Activated B cell treated with CpG ODN at 0.5 μM for 24 hours (primary cell): Measurements from ENCODE around the gene NAALADL2. TPM values are rescaled to one million over a fixed set of nuclear protein-coding genes. Genes with fewer than 3 reads are reported as not detected.

Experiments used
- ATAC-seq: fragments of 200-7000 bp; cut with Tn5 transposase; one replicate; pipeline ENCODE4 v1.10.0; 2021; ENCODE audit warnings: low read depth, mild to moderate bottlenecking, moderate library complexity
- CTCF ChIA-PET: fragments of 350-600 bp; sonication (Branson Sonifier 250); formaldehyde crosslinking; loops from one replicate; lab custom pipeline; 2021; ENCODE audit warnings: antibody characterized with exemption; lab: Charles Lee
- POLR2A ChIA-PET: fragments of 350-600 bp; sonication (Branson Sonifier 250); formaldehyde crosslinking; loops from one replicate; lab custom pipeline; 2021; ENCODE audit warnings: antibody characterized with exemption; lab: Charles Lee
- DNase-seq: peaks from one replicate; pipeline ENCODE4 v3.0.0; 2022
- H3K27ac Mint-ChIP-seq: one replicate; pipeline ENCODE4 v1.8.0; 2020; ENCODE audit warnings: mixed read lengths
- H3K27me3 Mint-ChIP-seq: one replicate; pipeline ENCODE4 v1.8.0; 2021; ENCODE audit warnings: mixed read lengths
- H3K36me3 Mint-ChIP-seq: one replicate; pipeline ENCODE4 v1.8.0; 2021; ENCODE audit warnings: low read depth, mixed read lengths
- H3K4me1 Mint-ChIP-seq: one replicate; pipeline ENCODE4 v1.8.0; 2021; ENCODE audit warnings: mixed read lengths
- H3K4me3 Mint-ChIP-seq: one replicate; pipeline ENCODE4 v1.8.0; 2020; ENCODE audit warnings: mild to moderate bottlenecking, mixed read lengths
- H3K9me3 Mint-ChIP-seq: one replicate; pipeline ENCODE4 v1.8.0; 2020; ENCODE audit warnings: mixed read lengths
- intact Hi-C: fragments of 100-400 bp; cut with micrococcal nuclease; formaldehyde crosslinking; loops from one replicate; pipeline ENCODE4 v1.15.1; 2024
- total RNA-seq: library from RNA; stranded (reverse); gene quantifications from 2 replicates; pipeline ENCODE4 v1.2.3, GENCODE V29; 2022
- TF ChIP-seq, protein P1 (sequence below): fragments of 200-600 bp; IDR thresholded peaks from one replicate; pipeline ENCODE4 v1.8.0; 2022; ENCODE audit warnings: antibody characterized with exemption, mild to moderate bottlenecking

Gene NAALADL2
- total RNA-seq, 1 donor from 2014 or later: not detected

DNA sequence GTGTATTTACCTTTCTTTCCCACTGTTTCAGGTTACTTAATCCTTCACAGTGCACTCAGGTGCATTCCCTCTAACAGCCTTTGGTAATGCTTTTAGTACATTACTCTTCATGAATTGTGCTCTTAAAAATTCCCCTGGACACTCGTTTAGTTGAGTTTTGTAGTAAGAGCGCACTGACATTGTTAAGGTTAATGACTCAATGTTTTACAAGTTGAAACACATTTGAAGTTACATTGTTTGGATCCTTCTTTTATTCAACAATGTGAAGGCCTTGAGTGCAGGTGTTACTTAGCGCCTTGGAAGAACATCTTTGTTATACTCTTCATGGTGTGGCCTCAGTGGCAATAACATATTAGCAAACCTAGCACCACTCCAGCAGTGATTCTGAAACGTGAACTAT lies 739.6 kb downstream of the NAALADL2 start:
- POLR2A ChIA-PET: no interaction called here
- H3K4me3 Mint-ChIP-seq: no peak overlapping the region
- DNase-seq (no peak), ATAC-seq (no peak)
- H3K9me3 Mint-ChIP-seq: peaks cover 8% of the 10 kb centered on the region
- TF ChIP-seq, protein P1, sequence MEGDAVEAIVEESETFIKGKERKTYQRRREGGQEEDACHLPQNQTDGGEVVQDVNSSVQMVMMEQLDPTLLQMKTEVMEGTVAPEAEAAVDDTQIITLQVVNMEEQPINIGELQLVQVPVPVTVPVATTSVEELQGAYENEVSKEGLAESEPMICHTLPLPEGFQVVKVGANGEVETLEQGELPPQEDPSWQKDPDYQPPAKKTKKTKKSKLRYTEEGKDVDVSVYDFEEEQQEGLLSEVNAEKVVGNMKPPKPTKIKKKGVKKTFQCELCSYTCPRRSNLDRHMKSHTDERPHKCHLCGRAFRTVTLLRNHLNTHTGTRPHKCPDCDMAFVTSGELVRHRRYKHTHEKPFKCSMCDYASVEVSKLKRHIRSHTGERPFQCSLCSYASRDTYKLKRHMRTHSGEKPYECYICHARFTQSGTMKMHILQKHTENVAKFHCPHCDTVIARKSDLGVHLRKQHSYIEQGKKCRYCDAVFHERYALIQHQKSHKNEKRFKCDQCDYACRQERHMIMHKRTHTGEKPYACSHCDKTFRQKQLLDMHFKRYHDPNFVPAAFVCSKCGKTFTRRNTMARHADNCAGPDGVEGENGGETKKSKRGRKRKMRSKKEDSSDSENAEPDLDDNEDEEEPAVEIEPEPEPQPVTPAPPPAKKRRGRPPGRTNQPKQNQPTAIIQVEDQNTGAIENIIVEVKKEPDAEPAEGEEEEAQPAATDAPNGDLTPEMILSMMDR: no peak
- intact Hi-C loops: no loop called here
- H3K36me3 Mint-ChIP-seq: no peaks in the 10 kb centered on the region
- H3K27me3 Mint-ChIP-seq: no peaks in the 10 kb centered on the region
- H3K27ac Mint-ChIP-seq: no peak overlapping the region
- CTCF ChIA-PET: no interaction called here
- no peaks in the 10 kb centered on the region for H3K4me1 Mint-ChIP-seq

GRCh38 chr3:175601521-175601920 lies 742.4 kb downstream of the NAALADL2 start:
- Mint-ChIP-seq H3K9me3 (peaks cover 6% of the 10 kb centered on the region), H3K27me3 (no peaks in the 10 kb centered on the region), H3K27ac (no peak overlapping the region), H3K36me3 (no peaks in the 10 kb centered on the region), H3K4me3 (no peak overlapping the region), H3K4me1 (no peaks in the 10 kb centered on the region)
- TF ChIP-seq, protein P1: no peak
- ChIA-PET CTCF (no interaction called here), POLR2A (no interaction called here)
- intact Hi-C loops: no loop called here
- no peak for DNase-seq
- no peak for ATAC-seq

- ChIA-PET POLR2A (no interaction called here), CTCF (no interaction called here)
- intact Hi-C loops: no loop called here
- no peak for DNase-seq
- Mint-ChIP-seq H3K4me1 (no peaks in the 10 kb centered on the region), H3K9me3 (peaks cover 8% of the 10 kb centered on the region), H3K4me3 (no peak overlapping the region), H3K36me3 (no peaks in the 10 kb centered on the region), H3K27me3 (no peaks in the 10 kb centered on the region), H3K27ac (no peak overlapping the region)
- ATAC-seq: no peak
- TF ChIP-seq, protein P1: no peak
Measured at GRCh38 chr3:175605851-175606250, 746.7 kb downstream of the NAALADL2 start.

- CTCF ChIA-PET: no interaction called here
Measured at GRCh38 chr3:175606650-175607318, 747.6 kb downstream of the NAALADL2 start.

DNA sequence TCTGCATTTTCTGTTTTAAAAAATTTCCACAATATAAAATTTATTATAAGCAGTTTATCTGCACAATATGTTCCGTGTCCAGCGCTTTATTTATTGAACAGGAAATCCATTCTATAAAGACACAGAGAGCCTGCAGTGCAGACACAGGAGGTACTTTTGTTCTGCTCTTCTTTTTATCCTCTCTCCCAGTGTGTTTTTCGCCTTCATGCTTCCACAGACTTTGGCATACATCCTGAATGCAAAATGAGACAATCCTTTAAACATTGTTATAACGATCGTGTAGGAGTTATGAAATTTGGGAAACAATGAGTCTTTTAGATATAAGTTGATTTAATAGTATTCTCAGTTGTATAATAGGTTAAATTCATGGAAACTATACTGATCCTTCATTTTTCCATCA lies 749.2 kb downstream of the NAALADL2 start:
- Mint-ChIP-seq H3K9me3 (peaks cover 6% of the 10 kb centered on the region), H3K36me3 (no peaks in the 10 kb centered on the region), H3K4me3 (no peak overlapping the region), H3K4me1 (no peaks in the 10 kb centered on the region), H3K27ac (no peak overlapping the region), H3K27me3 (no peaks in the 10 kb centered on the region)
- TF ChIP-seq, protein P1: no peak
- intact Hi-C loops: no loop called here
- ChIA-PET POLR2A (no interaction called here), CTCF (no interaction called here)
- no peak for DNase-seq
- no peak for ATAC-seq

More at GRCh38 chr3:175606650-175607318, 747.6 kb downstream of the NAALADL2 start:
- POLR2A ChIA-PET: no interaction called here
- H3K27me3 Mint-ChIP-seq: no peaks in the 10 kb centered on the region
- ATAC-seq (no peak), DNase-seq (no peak)
- H3K27ac Mint-ChIP-seq: no peak overlapping the region
- no peaks in the 10 kb centered on the region for H3K36me3 Mint-ChIP-seq
- H3K9me3 Mint-ChIP-seq: peaks cover 8% of the 10 kb centered on the region
- no peaks in the 10 kb centered on the region for H3K4me1 Mint-ChIP-seq
- H3K4me3 Mint-ChIP-seq: no peak overlapping the region
- TF ChIP-seq, protein P1: no peak
- intact Hi-C loops: no loop called here
